Stomach (tissue), 4 donors: Measurements from ENCODE around the gene CCDC174.

Source experiments
- EP300 ChIP-seq: sonication (generic); formaldehyde crosslinking; IDR thresholded peaks from one replicate; pipeline ENCODE4 v1.6.1; 2017; ENCODE audit warnings: antibody characterized with exemption
- POLR2AphosphoS5 ChIP-seq, 3 donors: sonication (generic); formaldehyde crosslinking; IDR thresholded peaks; one replicate each; pipeline ENCODE4 v1.6.1; 2016; ENCODE audit warnings: antibody characterized with exemption in 3 of 3
- TF ChIP-seq, protein P1 (sequence below), 7 experiments: fragments of 450-650 bp in 4 of 7; fragments of 200-600 bp in 3 of 7; sonication (generic) in 3 of 7; IDR thresholded peaks; one replicate each; pipeline ENCODE4 v1.5.1; 2016 to 2019; ENCODE audit warnings: antibody characterized with exemption in 7 of 7, control low read depth in 2 of 7, mild to moderate bottlenecking in 1 of 7

- TF ChIP-seq POLR2AphosphoS5 (IDR thresholded peaks at IDR 0.05) (no peak), EP300 (no peak)
- TF ChIP-seq, protein P1, sequence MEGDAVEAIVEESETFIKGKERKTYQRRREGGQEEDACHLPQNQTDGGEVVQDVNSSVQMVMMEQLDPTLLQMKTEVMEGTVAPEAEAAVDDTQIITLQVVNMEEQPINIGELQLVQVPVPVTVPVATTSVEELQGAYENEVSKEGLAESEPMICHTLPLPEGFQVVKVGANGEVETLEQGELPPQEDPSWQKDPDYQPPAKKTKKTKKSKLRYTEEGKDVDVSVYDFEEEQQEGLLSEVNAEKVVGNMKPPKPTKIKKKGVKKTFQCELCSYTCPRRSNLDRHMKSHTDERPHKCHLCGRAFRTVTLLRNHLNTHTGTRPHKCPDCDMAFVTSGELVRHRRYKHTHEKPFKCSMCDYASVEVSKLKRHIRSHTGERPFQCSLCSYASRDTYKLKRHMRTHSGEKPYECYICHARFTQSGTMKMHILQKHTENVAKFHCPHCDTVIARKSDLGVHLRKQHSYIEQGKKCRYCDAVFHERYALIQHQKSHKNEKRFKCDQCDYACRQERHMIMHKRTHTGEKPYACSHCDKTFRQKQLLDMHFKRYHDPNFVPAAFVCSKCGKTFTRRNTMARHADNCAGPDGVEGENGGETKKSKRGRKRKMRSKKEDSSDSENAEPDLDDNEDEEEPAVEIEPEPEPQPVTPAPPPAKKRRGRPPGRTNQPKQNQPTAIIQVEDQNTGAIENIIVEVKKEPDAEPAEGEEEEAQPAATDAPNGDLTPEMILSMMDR (IDR thresholded peaks at IDR 0.05): no peak
These were observed 48.1 kb downstream of the CCDC174 start for GRCh38 chr3:14699643-14700042.
